Pancreas (tissue), 10 donors: Measurements from ENCODE around the gene NRTN. TPM values are rescaled to one million over a fixed set of nuclear protein-coding genes. Genes with fewer than 3 reads are reported as not detected.

Experiments
- ATAC-seq, 4 donors: fragments of 200-7000 bp; cut with Tn5 transposase; one replicate each; pipeline versions ENCODE4 v1.8.0 to v1.9.1; 2020; ENCODE audit warnings: mild to moderate bottlenecking in 4 of 4, moderate library complexity in 4 of 4
- DNase-seq, 6 donors: peaks; one replicate each; pipeline ENCODE4 v3.0.0-alpha.2; 2020
- FAIRE-seq: peaks from 2 replicates; lab custom pipeline; 2012; peaks lifted over from hg19 to GRCh38; lab: Jason Lieb, UNC
- H3K27ac ChIP-seq, 4 donors: fragments of 200-600 bp; sonication (generic); 1 replicate in 3 of 4; 2 replicates in 1 of 4; pipeline versions ENCODE4 v1.5.0 to v1.8.0; 2020
- H3K27me3 ChIP-seq, 4 donors: fragments of 200-600 bp; one replicate each; pipeline ENCODE4 v1.8.0; 2021
- H3K36me3 ChIP-seq, 3 donors: fragments of 200-600 bp; sonication (generic) in 1 of 3; one replicate each; pipeline versions ENCODE4 v1.5.0 to v1.8.0; 2020 to 2021
- H3K4me1 ChIP-seq, 3 donors: fragments of 200-600 bp; one replicate each; pipeline ENCODE4 v1.8.0; 2021
- H3K4me3 ChIP-seq, 4 donors: fragments of 200-600 bp; sonication (generic) in 2 of 4; one replicate each; pipeline versions ENCODE4 v1.5.0 to v1.8.0; 2020 to 2021
- H3K9me3 ChIP-seq, 4 donors: fragments of 200-600 bp; one replicate each; pipeline ENCODE4 v1.8.0; 2021
- CTCF ChIP-seq, 4 donors: fragments of 200-600 bp; sonication (generic) in 3 of 4; IDR thresholded peaks; one replicate each; pipeline versions ENCODE4 v1.5.0 to v1.8.0; 2021; ENCODE audit warnings: antibody characterized with exemption in 4 of 4
- WGBS, 2 donors: extraction: QIAGEN DNeasy Blood & Tissue Kit; methylation state at CpG; one replicate each; pipeline ENCODE4 v1.1.7; 2013; 5-methylcytosine and 5-hydroxymethylcytosine counted together
- intact Hi-C, 3 donors: fragments of 100-400 bp; cut with DNase I; formaldehyde crosslinking; loops; one replicate each; pipeline versions ENCODE4 v1.11.1 to v1.14.2; 2022
- polyA plus RNA-seq, 2 donors: library from polyadenylated mRNA; stranded (reverse); fragments of 200-250 nt; gene quantifications; one replicate each; pipeline ENCODE4 v1.2.3, GENCODE V29; 2013
- total RNA-seq, 6 donors: library from RNA; stranded (reverse); fragmentation: NEBNext Ultra II Directional in 4 of 6; extraction: Animal tissue kit (Norgen Biotek cat#: 25700) in 4 of 6; gene quantifications; one replicate each; pipeline versions ENCODE4 v1.2.1 to v1.2.4, GENCODE V29; 2021 to 2023
- donor health status: healthy with polysubstance abuse.
- donor health status: DM: no; HTN: no; CAD: no; lungs with moderate emphysema.
- donor health status: DM: no; HTN: no; CAD: no.
- donor health status: control.
- donor health status: control.
- donor health status: Bipolar disorder and iron deficiency.
- donor health status: DM: yes; HTN: yes; CAD: no.
- donor health status: DM: no; HTN: no; CAD: no.
- donor health status: DM: no; HTN: no; CAD: no.
- donor health status: DM: yes; HTN: yes; CAD: no.

Gene NRTN
- total and polyA plus RNA-seq, 8 donors = 5.0 to 15.2 (median 9.8) TPM

- no peak overlapping the region for H3K27ac ChIP-seq
- FAIRE-seq (no peak), ATAC-seq (no peak), DNase-seq (no peak)
- TF ChIP-seq CTCF (IDR thresholded peaks at IDR 0.05) = no peak
- no peaks in the 10 kb centered on the region for H3K9me3 ChIP-seq
- intact Hi-C loops = no loop called here
- H3K4me3 ChIP-seq = no peak overlapping the region
- no peaks in the 10 kb centered on the region for H3K27me3 ChIP-seq
- 63 to 72% methylated on average over 9 of the region's 9 CpGs for WGBS, 2 donors
- no peaks in the 10 kb centered on the region for H3K4me1 ChIP-seq
- no peaks in the 10 kb centered on the region for H3K36me3 ChIP-seq
These were observed 59.3 kb downstream of the NRTN start for GRCh38 chr19:5864013-5864720.

DNA sequence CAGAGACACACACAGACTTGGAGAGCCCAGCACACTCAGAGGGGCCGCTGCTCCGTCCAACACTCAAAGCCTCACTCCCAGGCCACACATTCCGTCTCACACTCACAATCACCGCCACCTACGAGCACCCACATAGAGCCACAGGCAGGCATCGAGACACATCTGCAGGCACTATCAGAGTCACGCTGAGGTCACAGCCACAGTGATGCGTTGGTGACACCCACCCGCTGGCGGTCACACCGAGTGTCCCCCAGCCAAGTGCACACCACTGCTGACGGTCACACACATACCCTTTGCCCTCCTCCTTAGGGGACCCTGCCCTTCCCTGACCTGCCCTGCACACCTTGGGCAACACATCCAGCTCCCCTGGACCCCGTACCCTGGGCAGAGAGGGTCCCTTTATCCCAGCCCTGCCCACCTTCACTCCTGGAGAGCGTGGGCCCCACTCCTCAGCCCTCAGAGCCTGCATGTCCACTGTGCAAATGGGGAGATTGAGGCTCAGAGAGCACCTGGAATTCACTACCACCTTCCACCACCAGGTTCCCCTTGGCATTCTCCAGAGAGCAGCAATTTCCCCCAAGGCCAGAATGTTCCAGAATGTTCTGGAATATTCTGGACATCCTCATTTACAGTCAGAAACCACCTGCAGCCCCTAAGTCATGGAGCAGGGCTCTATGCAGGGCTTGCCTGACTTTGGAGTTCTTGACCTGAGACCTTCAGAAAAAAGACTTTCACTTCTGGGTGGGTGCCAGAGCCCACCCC, 60.0 kb downstream of the NRTN start:
- WGBS, 2 donors = 65 to 84% methylated on average over 14 of the region's 14 CpGs

GRCh38 chr19:5865772-5866171, 60.9 kb downstream of the NRTN start:
- Histone ChIP-seq H3K36me3 (no peaks in the 10 kb centered on the region), H3K27me3 (no peaks in the 10 kb centered on the region), H3K4me1 (no peaks in the 10 kb centered on the region), H3K27ac (no peak overlapping the region), H3K4me3 (no peak overlapping the region), H3K9me3 (no peaks in the 10 kb centered on the region)
- intact Hi-C loops = no loop called here
- FAIRE-seq (no peak), ATAC-seq (no peak), DNase-seq (no peak)
- no peak for TF ChIP-seq CTCF (IDR thresholded peaks at IDR 0.05)
- WGBS, 2 donors = 69 to 71% methylated on average over 11 of the region's 11 CpGs

More for the DNA sequence above, 60.0 kb downstream of the NRTN start:
- FAIRE-seq (no peak), DNase-seq (no peak), ATAC-seq (no peak)
- Histone ChIP-seq H3K4me1 (no peaks in the 10 kb centered on the region), H3K27me3 (no peaks in the 10 kb centered on the region), H3K27ac (no peak overlapping the region), H3K36me3 (no peaks in the 10 kb centered on the region), H3K9me3 (no peaks in the 10 kb centered on the region), H3K4me3 (no peak overlapping the region)
- no peak for TF ChIP-seq CTCF (IDR thresholded peaks at IDR 0.05)
- intact Hi-C loops = no loop called here

- intact Hi-C loops = no loop called here
These were observed 62.6 kb downstream of the NRTN start for GRCh38 chr19:5867201-5868136.

More at GRCh38 chr19:5867201-5868136, 62.6 kb downstream of the NRTN start:
- Histone ChIP-seq H3K4me1 (no peaks in the 10 kb centered on the region), H3K27ac (no peak overlapping the region), H3K9me3 (no peaks in the 10 kb centered on the region), H3K27me3 (no peaks in the 10 kb centered on the region), H3K4me3 (no peak overlapping the region), H3K36me3 (no peaks in the 10 kb centered on the region)
- no peak for TF ChIP-seq CTCF (IDR thresholded peaks at IDR 0.05)
- no peak for DNase-seq
- WGBS, 2 donors = 78 to 84% methylated on average over 29 to 31 of the region's 31 CpGs
- FAIRE-seq = no peak
- no peak for ATAC-seq
